ENCODE results near the gene LRFN2. TPM values are rescaled to one million over a fixed set of nuclear protein-coding genes. Genes with fewer than 3 reads are reported as not detected.

The LRFN2 gene
- total and polyA plus RNA-seq, 4 donors, result 0.01 to 0.06 TPM; not detected in 2

GRCh38 chr6:40630488-40630887 lies 43.3 kb upstream of the LRFN2 start:
- Histone ChIP-seq H3K4me1 (ENCODE audit: control insufficient read depth in 5 of 5, insufficient read depth in 5 of 5, low read length in 5 of 5) (peaks cover 0 to 10% (median 2%) of the 10 kb centered on the region in 5 donors), H3K4me3 (no peak overlapping the region), H3K27ac (ENCODE audit: low read depth in 1 of 2, low read length in 1 of 2) (no peak overlapping the region), H3K9me3 (ENCODE audit: control insufficient read depth in 4 of 4, insufficient read depth in 3 of 4, low read length in 3 of 4) (peaks cover 0 to 3% (median 1%) of the 10 kb centered on the region in 4 donors), H3K9ac (ENCODE audit: insufficient read depth in 1 of 2, low read length in 2 of 2) (no peak overlapping the region), H3K36me3 (ENCODE audit: control insufficient read depth in 4 of 4, insufficient read depth in 4 of 4, low read length in 4 of 4) (no peaks in the 10 kb centered on the region), H3K27me3 (ENCODE audit: control insufficient read depth in 3 of 3, insufficient read depth in 3 of 3, low read length in 2 of 3) (no peaks in the 10 kb centered on the region)
- TF ChIP-seq CTCF (IDR thresholded peaks at IDR 0.05; ENCODE audit: control extremely low read depth, extremely low read depth), result no peak
- ATAC-seq (ENCODE audit: insufficient read depth, low FRiP score), result no peak
- no peak for DNase-seq
- 71 to 85% methylated on average over 5 of the region's 5 CpGs for WGBS, 2 donors

- Histone ChIP-seq H3K9me3 (ENCODE audit: control insufficient read depth in 4 of 4, insufficient read depth in 3 of 4, low read length in 3 of 4) (peaks cover 0 to 3% (median 1%) of the 10 kb centered on the region in 4 donors), H3K36me3 (ENCODE audit: control insufficient read depth in 4 of 4, insufficient read depth in 4 of 4, low read length in 4 of 4) (no peaks in the 10 kb centered on the region), H3K27me3 (ENCODE audit: control insufficient read depth in 3 of 3, insufficient read depth in 3 of 3, low read length in 2 of 3) (no peaks in the 10 kb centered on the region), H3K9ac (ENCODE audit: insufficient read depth in 1 of 2, low read length in 2 of 2) (no peak overlapping the region), H3K27ac (ENCODE audit: low read depth in 1 of 2, low read length in 1 of 2) (no peak overlapping the region), H3K4me3 (no peak overlapping the region), H3K4me1 (ENCODE audit: control insufficient read depth in 5 of 5, insufficient read depth in 5 of 5, low read length in 5 of 5) (peaks cover 0 to 10% (median 2%) of the 10 kb centered on the region in 5 donors)
- no peak for TF ChIP-seq CTCF (IDR thresholded peaks at IDR 0.05; ENCODE audit: control extremely low read depth, extremely low read depth)
- WGBS, 2 donors, result 56 to 88% methylated on average over 6 of the region's 6 CpGs
- DNase-seq (peak; percentile 69 to 88 (median 70)), ATAC-seq (ENCODE audit: insufficient read depth, low FRiP score) (no peak)
These were observed 42.9 kb upstream of the LRFN2 start for GRCh38 chr6:40630051-40630450.

- H3K4me1 ChIP-seq (ENCODE audit: control insufficient read depth in 5 of 5, insufficient read depth in 5 of 5, low read length in 5 of 5), result peaks cover 0 to 10% (median 2%) of the 10 kb centered on the region in 5 donors
- H3K36me3 ChIP-seq (ENCODE audit: control insufficient read depth in 4 of 4, insufficient read depth in 4 of 4, low read length in 4 of 4), result no peaks in the 10 kb centered on the region
- H3K27ac ChIP-seq (ENCODE audit: low read depth in 1 of 2, low read length in 1 of 2), result no peak overlapping the region
- no peak for TF ChIP-seq CTCF (IDR thresholded peaks at IDR 0.05; ENCODE audit: control extremely low read depth, extremely low read depth)
- WGBS, 2 donors, result 91 to 94% methylated on average over 6 of the region's 6 CpGs
- H3K9me3 ChIP-seq (ENCODE audit: control insufficient read depth in 4 of 4, insufficient read depth in 3 of 4, low read length in 3 of 4), result peaks cover 0 to 3% (median 1%) of the 10 kb centered on the region in 4 donors
- no peak for ATAC-seq (ENCODE audit: insufficient read depth, low FRiP score)
- DNase-seq, result no peak
- H3K9ac ChIP-seq (ENCODE audit: insufficient read depth in 1 of 2, low read length in 2 of 2), result no peak overlapping the region
- H3K4me3 ChIP-seq, result no peak overlapping the region
- no peaks in the 10 kb centered on the region for H3K27me3 ChIP-seq (ENCODE audit: control insufficient read depth in 3 of 3, insufficient read depth in 3 of 3, low read length in 2 of 3)
These were observed 42.3 kb upstream of the LRFN2 start for GRCh38 chr6:40629463-40629862.

- no peaks in the 10 kb centered on the region for H3K27me3 ChIP-seq (ENCODE audit: control insufficient read depth in 3 of 3, insufficient read depth in 3 of 3, low read length in 2 of 3)
- 57 to 59% methylated on average over 3 of the region's 3 CpGs for WGBS, 2 donors
- H3K4me1 ChIP-seq (ENCODE audit: control insufficient read depth in 5 of 5, insufficient read depth in 5 of 5, low read length in 5 of 5), result peaks cover 0 to 10% (median 2%) of the 10 kb centered on the region in 5 donors
- peaks cover 0 to 3% (median 1%) of the 10 kb centered on the region in 4 donors for H3K9me3 ChIP-seq (ENCODE audit: control insufficient read depth in 4 of 4, insufficient read depth in 3 of 4, low read length in 3 of 4)
- no peak overlapping the region for H3K27ac ChIP-seq (ENCODE audit: low read depth in 1 of 2, low read length in 1 of 2)
- no peak for TF ChIP-seq CTCF (IDR thresholded peaks at IDR 0.05; ENCODE audit: control extremely low read depth, extremely low read depth)
- H3K9ac ChIP-seq (ENCODE audit: insufficient read depth in 1 of 2, low read length in 2 of 2), result no peak overlapping the region
- DNase-seq, result no peak
- ATAC-seq (ENCODE audit: insufficient read depth, low FRiP score), result no peak
- H3K36me3 ChIP-seq (ENCODE audit: control insufficient read depth in 4 of 4, insufficient read depth in 4 of 4, low read length in 4 of 4), result no peaks in the 10 kb centered on the region
- no peak overlapping the region for H3K4me3 ChIP-seq
These were observed 40.2 kb upstream of the LRFN2 start for GRCh38 chr6:40627316-40627715.

Data from lung (tissue), 12 donors.